ENCODE results near the gene ASS1. TPM values are rescaled to one million over a fixed set of nuclear protein-coding genes. Genes with fewer than 3 reads are reported as not detected.

The ASS1 gene
- polyA plus RNA-seq, 3 donors from 2014 or later = not detected

- H3K9me3 Mint-ChIP-seq = no peaks in the 10 kb centered on the region
- no peaks in the 10 kb centered on the region for H3K4me1 Mint-ChIP-seq
- peaks cover 0 to 10% (median 4%) of the 10 kb centered on the region in 3 donors for H3K27me3 Mint-ChIP-seq (ENCODE audit: low read depth in 3 of 3)
- H3K27ac Mint-ChIP-seq = no peak overlapping the region
- DNase-seq = no peak
- H3K36me3 Mint-ChIP-seq = no peaks in the 10 kb centered on the region
- H3K4me3 Mint-ChIP-seq = no peak overlapping the region
These were observed 55.8 kb downstream of the ASS1 start for GRCh38 chr9:130500340-130501180.

GRCh38 chr9:130501639-130502038, 56.9 kb downstream of the ASS1 start:
- DNase-seq = no peak
- Mint-ChIP-seq H3K27ac (no peak overlapping the region), H3K36me3 (no peaks in the 10 kb centered on the region), H3K27me3 (ENCODE audit: low read depth in 3 of 3) (peaks cover 0 to 8% (median 4%) of the 10 kb centered on the region in 3 donors), H3K4me1 (no peaks in the 10 kb centered on the region), H3K4me3 (no peak overlapping the region), H3K9me3 (no peaks in the 10 kb centered on the region)

GRCh38 chr9:130508218-130508617, 63.5 kb downstream of the ASS1 start:
- Mint-ChIP-seq H3K36me3 (no peaks in the 10 kb centered on the region), H3K4me1 (no peaks in the 10 kb centered on the region), H3K4me3 (no peak overlapping the region), H3K27ac (no peak overlapping the region), H3K9me3 (peaks cover 0 to 5% (median 1%) of the 10 kb centered on the region in 6 donors), H3K27me3 (ENCODE audit: low read depth in 3 of 3) (peaks cover 0 to 8% (median 1%) of the 10 kb centered on the region in 3 donors)
- no peak for DNase-seq

- Mint-ChIP-seq H3K4me3 (no peak overlapping the region), H3K9me3 (peaks cover 0 to 5% (median 1%) of the 10 kb centered on the region in 6 donors), H3K4me1 (no peaks in the 10 kb centered on the region), H3K27ac (no peak overlapping the region), H3K27me3 (ENCODE audit: low read depth in 3 of 3) (peaks cover 2 to 7% (median 6%) of the 10 kb centered on the region in 3 donors), H3K36me3 (no peaks in the 10 kb centered on the region)
- DNase-seq = no peak
These were observed 67.4 kb downstream of the ASS1 start for GRCh38 chr9:130512199-130512598.

GRCh38 chr9:130513078-130513477, 68.3 kb downstream of the ASS1 start:
- Mint-ChIP-seq H3K27ac (no peak overlapping the region), H3K36me3 (no peaks in the 10 kb centered on the region), H3K9me3 (peaks cover 0 to 5% (median 1%) of the 10 kb centered on the region in 6 donors), H3K4me1 (no peaks in the 10 kb centered on the region), H3K27me3 (ENCODE audit: low read depth in 3 of 3) (peaks cover 2 to 7% (median 6%) of the 10 kb centered on the region in 3 donors), H3K4me3 (no peak overlapping the region)
- no peak for DNase-seq

GRCh38 chr9:130518233-130518632, 73.5 kb downstream of the ASS1 start:
- Mint-ChIP-seq H3K4me3 (no peak overlapping the region), H3K4me1 (no peaks in the 10 kb centered on the region), H3K27me3 (ENCODE audit: low read depth in 3 of 3) (peaks cover 0 to 6% (median 5%) of the 10 kb centered on the region in 3 donors), H3K36me3 (no peaks in the 10 kb centered on the region), H3K9me3 (no peaks in the 10 kb centered on the region), H3K27ac (no peak overlapping the region)
- DNase-seq = no peak

GRCh38 chr9:130518943-130519799, 74.4 kb downstream of the ASS1 start:
- no peak overlapping the region for H3K27ac Mint-ChIP-seq
- no peak overlapping the region for H3K4me3 Mint-ChIP-seq
- no peak for DNase-seq
- no peaks in the 10 kb centered on the region for H3K4me1 Mint-ChIP-seq
- H3K36me3 Mint-ChIP-seq = no peaks in the 10 kb centered on the region
- peaks cover 0 to 6% (median 5%) of the 10 kb centered on the region in 3 donors for H3K27me3 Mint-ChIP-seq (ENCODE audit: low read depth in 3 of 3)
- H3K9me3 Mint-ChIP-seq = no peaks in the 10 kb centered on the region

- no peak overlapping the region for H3K4me3 Mint-ChIP-seq
- no peak for DNase-seq
- no peaks in the 10 kb centered on the region for H3K9me3 Mint-ChIP-seq
- no peaks in the 10 kb centered on the region for H3K4me1 Mint-ChIP-seq
- no peak overlapping the region for H3K27ac Mint-ChIP-seq
- H3K36me3 Mint-ChIP-seq = no peaks in the 10 kb centered on the region
- peaks cover 0 to 5% (median 4%) of the 10 kb centered on the region in 3 donors for H3K27me3 Mint-ChIP-seq (ENCODE audit: low read depth in 3 of 3)
These were observed 75.2 kb downstream of the ASS1 start for GRCh38 chr9:130519927-130520326.

GRCh38 chr9:130521715-130522114, 77.0 kb downstream of the ASS1 start:
- no peak overlapping the region for H3K27ac Mint-ChIP-seq
- H3K27me3 Mint-ChIP-seq (ENCODE audit: low read depth in 3 of 3) = peaks cover 0 to 3% (median 3%) of the 10 kb centered on the region in 3 donors
- H3K4me1 Mint-ChIP-seq = no peaks in the 10 kb centered on the region
- no peak overlapping the region for H3K4me3 Mint-ChIP-seq
- no peaks in the 10 kb centered on the region for H3K9me3 Mint-ChIP-seq
- no peak for DNase-seq
- no peaks in the 10 kb centered on the region for H3K36me3 Mint-ChIP-seq

GRCh38 chr9:130522233-130522808, 77.6 kb downstream of the ASS1 start:
- H3K36me3 Mint-ChIP-seq = no peaks in the 10 kb centered on the region
- H3K27ac Mint-ChIP-seq = no peak overlapping the region
- peaks cover 0 to 3% (median 2%) of the 10 kb centered on the region in 3 donors for H3K27me3 Mint-ChIP-seq (ENCODE audit: low read depth in 3 of 3)
- H3K4me1 Mint-ChIP-seq = no peaks in the 10 kb centered on the region
- no peak for DNase-seq
- H3K9me3 Mint-ChIP-seq = no peaks in the 10 kb centered on the region
- no peak overlapping the region for H3K4me3 Mint-ChIP-seq

- no peaks in the 10 kb centered on the region for H3K9me3 Mint-ChIP-seq
- no peak overlapping the region for H3K4me3 Mint-ChIP-seq
- H3K27me3 Mint-ChIP-seq (ENCODE audit: low read depth in 3 of 3) = peaks cover 0 to 3% (median 2%) of the 10 kb centered on the region in 3 donors
- H3K4me1 Mint-ChIP-seq = no peaks in the 10 kb centered on the region
- no peak overlapping the region for H3K27ac Mint-ChIP-seq
- DNase-seq = no peak
- no peaks in the 10 kb centered on the region for H3K36me3 Mint-ChIP-seq
These were observed 79.2 kb downstream of the ASS1 start for GRCh38 chr9:130523921-130524320.

- no peaks in the 10 kb centered on the region for H3K36me3 Mint-ChIP-seq
- H3K4me1 Mint-ChIP-seq = no peaks in the 10 kb centered on the region
- H3K9me3 Mint-ChIP-seq = no peaks in the 10 kb centered on the region
- H3K27me3 Mint-ChIP-seq (ENCODE audit: low read depth in 3 of 3) = peaks cover 0 to 6% (median 0%) of the 10 kb centered on the region in 3 donors
- no peak overlapping the region for H3K4me3 Mint-ChIP-seq
- H3K27ac Mint-ChIP-seq = no peak overlapping the region
- DNase-seq = no peak
These were observed 81.6 kb downstream of the ASS1 start for GRCh38 chr9:130526193-130526853.

GRCh38 chr9:130526854-130527650, 82.3 kb downstream of the ASS1 start:
- Mint-ChIP-seq H3K4me3 (no peak overlapping the region), H3K36me3 (no peaks in the 10 kb centered on the region), H3K4me1 (no peaks in the 10 kb centered on the region), H3K9me3 (no peaks in the 10 kb centered on the region), H3K27ac (no peak overlapping the region), H3K27me3 (ENCODE audit: low read depth in 3 of 3) (peaks cover 0 to 6% (median 0%) of the 10 kb centered on the region in 3 donors)
- DNase-seq = no peak
